ENCODE measurements around the gene TMEM52. TPM values are rescaled to one million over a fixed set of nuclear protein-coding genes. Genes with fewer than 3 reads are reported as not detected.

The TMEM52 gene
- total and polyA plus RNA-seq, 2 of the 13 experiments (the other 11 are each of a cell fraction or from before 2014, with no cell fraction given) = 13.2 to 18.7 TPM

GRCh38 chr1:1943834-1944570 is 24.9 kb upstream of the TMEM52 start (continued):
- TF ChIP-seq CCDC6 (CRISPR knock-in tag; IDR thresholded peaks at IDR 0.05) = peak; percentile 85
- TF ChIP-seq PHF8 (CRISPR knock-in tag; IDR thresholded peaks at IDR 0.05) = peak; percentile 69
- TF ChIP-seq ZGPAT (CRISPR knock-in tag; IDR thresholded peaks at IDR 0.05) = peak; percentile 81
- no peak for TF ChIP-seq NONO (IDR thresholded peaks at IDR 0.05)
- peak; percentile 76 for TF ChIP-seq NONO (CRISPR knock-in tag; conservative IDR thresholded peaks at IDR 0.05)

GRCh38 chr1:1942753-1943656 is 23.9 kb upstream of the TMEM52 start:
- Histone ChIP-seq H3K4me1 (ENCODE audit: insufficient read depth, low read length) (peaks cover 80% of the 10 kb centered on the region), H3K79me2 (ENCODE audit: insufficient read depth, low read length) (peaks cover 13% of the 10 kb centered on the region), H3K36me3 (replicated peaks in 1 of 2; ENCODE audit: control insufficient read depth in 1 of 2, insufficient read depth in 2 of 2, low read length in 2 of 2) (no peaks in the 10 kb centered on the region; a peak in 1 of 5 replicates), H3K27me3 (ENCODE audit: control insufficient read depth in 1 of 2, insufficient read depth in 2 of 2, low read length in 2 of 2) (no peaks in the 10 kb centered on the region), H3K4me2 (ENCODE audit: low read depth, low read length) (peak overlapping the region; percentile 95), H2AFZ (ENCODE audit: low read length) (no peak overlapping the region), H3K27ac (ENCODE audit: extremely low read length, insufficient read depth, low read length) (peak overlapping the region; percentile 91), H3K9ac (ENCODE audit: insufficient read depth, low read depth, low read length) (peak overlapping the region; percentile 84), H3K9me3 (ENCODE audit: low read length) (no peaks in the 10 kb centered on the region), H4K20me1 (ENCODE audit: insufficient read depth, low read length) (0 out of 2 replicates have a peak, but pooled peaks cover 3% of the 10 kb centered on the region), H3K4me3 (replicated peaks in 1 of 3; ENCODE audit: insufficient read depth in 1 of 3, low read depth in 2 of 3, low read length in 3 of 3) (peak overlapping the region; percentile 67 to 87 (median 67))
- DNase-seq (ENCODE audit: low spot score) = peak; percentile 78
- intact Hi-C loops (cut with micrococcal nuclease; ENCODE audit: unreplicated experiment) (no loop called here), in situ Hi-C loops (cut with HindIII; ENCODE audit: extremely low pct_ligation_motif_present, low pct_unique_long_range_greater_than_20kb) (no loop called here)
- 20% methylated on average over 1 of the region's 45 CpGs for WGBS (ENCODE audit: low lambda C conversion rate)
- peak; percentile 65 for FAIRE-seq
- BruUV-seq (replicated peaks) = TSS peak; percentile 66
- POLR2A ChIA-PET = interaction anchor here (0.9 to 4.3 kb wide), 10 partner anchors 7 to 107 kb away, joined by 3 to 55 read pairs (median 12); partner anchors contain the start of genes PRKCZ and TMEM52
- CTCF ChIA-PET (ENCODE audit: low intra/inter-chr PET ratio, low total read pairs) = interaction anchor here (1.6 to 1.8 kb wide), 3 partner anchors 17 to 104 kb away, joined by 4 to 7 read pairs (median 5); no protein-coding TSS in a partner anchor
- ATAC-seq = peak; percentile 81
- TF ChIP-seq ZNF33B (CRISPR knock-in tag; IDR thresholded peaks at IDR 0.05) = 0 out of 2 replicates have a peak, but pooled peaks have one; percentile 18
- no peak for TF ChIP-seq MAFK (conservative IDR thresholded peaks at IDR 0.05 in 1 of 2, IDR thresholded peaks at IDR 0.05 in 1 of 2; ENCODE audit: low read length in 2 of 2)
- 0 out of 2 replicates have a peak, but pooled peaks have one; percentile 74 for TF ChIP-seq EED (CRISPR knock-in tag; IDR thresholded peaks at IDR 0.05)
- TF ChIP-seq MEF2D (CRISPR knock-in tag; IDR thresholded peaks at IDR 0.05) = peak; percentile 86
- TF ChIP-seq ZNF841 (CRISPR knock-in tag; IDR thresholded peaks at IDR 0.05; ENCODE audit: borderline replicate concordance) = no peak; the same call in 1 of the 2 replicates
- TF ChIP-seq RORA (CRISPR knock-in tag; IDR thresholded peaks at IDR 0.05) = no peak; the same call in 1 of the 2 replicates
- TF ChIP-seq RFX3 (CRISPR knock-in tag; IDR thresholded peaks at IDR 0.05) = no peak
- TF ChIP-seq IKZF4 (CRISPR knock-in tag; IDR thresholded peaks at IDR 0.05; ENCODE audit: borderline replicate concordance, low read depth, not compliant biosample characterization) = no peak
- TF ChIP-seq ZFY (CRISPR knock-in tag; IDR thresholded peaks at IDR 0.05) = peak; percentile 85
- no peak for TF ChIP-seq ZKSCAN1 (IDR thresholded peaks at IDR 0.05; ENCODE audit: low read length)
- TF ChIP-seq ZNF598 (CRISPR knock-in tag; IDR thresholded peaks at IDR 0.05; ENCODE audit: borderline replicate concordance) = peak; percentile 52; the same call in 1 of the 2 replicates
- TF ChIP-seq ARNTL (CRISPR knock-in tag; IDR thresholded peaks at IDR 0.05) = peak; percentile 80; the same call in 1 of the 2 replicates
- no peak for TF ChIP-seq RFXAP (CRISPR knock-in tag; IDR thresholded peaks at IDR 0.05; ENCODE audit: borderline replicate concordance)
- no peak for TF ChIP-seq SNRNP70 (IDR thresholded peaks at IDR 0.05; ENCODE audit: low read depth, low read length)
- no peak for TF ChIP-seq SMARCE1 (IDR thresholded peaks at IDR 0.05; ENCODE audit: borderline replicate concordance)
- TF ChIP-seq ZFP36L2 (CRISPR knock-in tag; IDR thresholded peaks at IDR 0.05) = no peak
- TF ChIP-seq ELF3 (CRISPR knock-in tag; IDR thresholded peaks at IDR 0.05) = peak; percentile 83
